IPS-18c (cell line): ENCODE results near the gene HHAT.
"Not testable (repeated sequence)": the region's sequence is repeated elsewhere in the genome, so short reads cannot be mapped to it uniquely, and the experiment has no call there.

Source experiments
- H3K4me3 ChIP-seq: 2 replicates; pipeline ENCODE4 v1.7.0; 2013; ENCODE audit warnings: low read depth, mild to moderate bottlenecking, low read length, moderate library complexity; ENCODE audit not compliant: insufficient read depth
- H3K9me3 ChIP-seq: one replicate; pipeline ENCODE4 v1.6.1; 2013; ENCODE audit warnings: mild to moderate bottlenecking, low read length, moderate library complexity; ENCODE audit not compliant: control insufficient read depth, insufficient read depth

The HHAT gene

DNA sequence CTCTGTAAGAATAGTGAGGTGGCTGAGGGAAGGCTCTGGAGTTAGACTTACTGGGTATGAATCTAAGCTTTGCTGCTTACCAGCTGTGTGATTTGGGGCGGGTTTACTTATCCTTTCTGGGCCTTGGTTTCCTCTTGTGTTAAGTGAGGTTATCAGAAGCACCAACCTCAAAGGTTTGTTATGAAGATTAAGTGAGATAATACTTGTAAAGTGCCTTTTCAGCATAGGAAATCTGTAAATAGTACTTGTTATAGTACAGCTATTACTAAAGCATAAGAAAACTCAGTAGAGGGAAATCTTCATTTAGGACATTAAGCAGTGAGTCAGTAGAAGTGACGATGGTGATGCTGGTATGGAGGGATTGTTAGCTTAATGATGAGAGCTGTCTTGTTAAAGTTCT lies 12.1 kb downstream of the HHAT start:
- Histone ChIP-seq H3K9me3 (no peaks in the 10 kb centered on the region), H3K4me3 (no peak overlapping the region)

- Histone ChIP-seq H3K9me3 (no peaks in the 10 kb centered on the region), H3K4me3 (no peak overlapping the region)
Measured at GRCh38 chr1:210342986-210343780, 14.5 kb downstream of the HHAT start.

DNA sequence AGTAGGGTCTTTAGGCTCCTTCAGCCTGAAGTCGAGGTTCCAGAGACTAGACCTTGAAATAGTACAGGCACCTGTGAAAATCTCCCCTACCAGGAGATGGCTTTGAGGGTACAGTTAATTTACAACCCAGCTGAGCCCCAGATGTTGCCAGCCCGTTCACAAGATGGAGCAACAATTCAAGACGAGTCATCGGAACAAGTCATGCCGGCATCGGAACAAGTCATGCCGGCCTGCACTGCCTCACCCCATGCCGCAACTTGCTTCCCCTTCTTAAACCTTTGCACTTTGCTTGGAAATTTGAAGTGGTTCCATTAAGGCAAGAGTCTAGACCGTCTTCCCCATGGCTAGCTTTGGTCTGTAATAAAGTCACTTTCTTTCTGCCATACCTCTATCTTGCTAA lies 16.0 kb downstream of the HHAT start:
- H3K4me3 ChIP-seq, result no peak overlapping the region
- no peaks in the 10 kb centered on the region for H3K9me3 ChIP-seq

GRCh38 chr1:210347112-210347511 lies 18.4 kb downstream of the HHAT start:
- H3K4me3 ChIP-seq, result no peak overlapping the region
- no peaks in the 10 kb centered on the region for H3K9me3 ChIP-seq

DNA sequence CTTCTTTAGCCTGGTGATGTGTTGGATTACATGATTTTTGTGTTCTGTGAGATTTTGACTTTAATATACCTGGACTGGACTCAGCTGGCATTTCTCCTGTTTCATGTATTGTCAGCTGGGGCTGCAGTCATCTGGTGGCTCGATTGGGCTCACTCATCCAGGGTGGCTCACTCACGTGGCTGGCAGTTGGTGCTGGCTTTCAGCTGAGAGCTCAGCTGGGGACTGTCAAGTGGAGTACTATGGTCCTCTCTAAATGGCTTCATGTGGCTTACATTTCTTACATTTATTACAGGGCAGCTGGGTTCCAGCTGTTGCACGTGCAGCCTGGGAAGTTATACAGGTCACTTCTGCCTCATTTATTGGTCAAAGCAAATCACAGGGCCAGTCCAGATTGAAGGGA lies 22.8 kb downstream of the HHAT start:
- Histone ChIP-seq H3K9me3 (no peaks in the 10 kb centered on the region), H3K4me3 (no peak overlapping the region)

DNA sequence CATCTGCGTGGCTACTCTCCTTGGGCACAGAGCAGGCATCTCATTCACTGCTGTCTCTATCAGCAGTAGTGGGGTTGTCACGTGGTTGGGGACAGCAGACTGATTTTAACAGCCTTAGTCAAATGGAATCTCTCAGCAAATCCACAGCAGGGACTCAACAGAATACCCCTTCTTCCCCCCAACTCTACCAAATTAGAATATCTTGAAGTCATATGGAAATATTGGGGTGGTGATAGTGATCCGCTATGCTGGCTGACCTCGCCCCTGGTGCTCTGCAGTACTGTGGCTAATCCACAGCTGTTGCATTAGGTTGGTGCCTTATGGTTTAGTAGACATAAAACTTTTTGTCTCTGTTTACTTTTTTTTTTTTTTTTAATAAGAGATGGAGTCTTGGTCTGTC lies 23.9 kb downstream of the HHAT start:
- Histone ChIP-seq H3K4me3 (no peak overlapping the region), H3K9me3 (no peaks in the 10 kb centered on the region)

- H3K4me3 ChIP-seq, H3K9me3 ChIP-seq: not testable (repeated sequence)
Measured at GRCh38 chr1:210354305-210354704, 25.6 kb downstream of the HHAT start.

GRCh38 chr1:210358626-210359025 lies 29.9 kb downstream of the HHAT start:
- H3K4me3 ChIP-seq, result no peak overlapping the region

GRCh38 chr1:210359255-210359654 lies 30.6 kb downstream of the HHAT start:
- Histone ChIP-seq H3K9me3 (no peaks in the 10 kb centered on the region), H3K4me3 (no peak overlapping the region)

More at GRCh38 chr1:210358626-210359025, 29.9 kb downstream of the HHAT start:
- H3K9me3 ChIP-seq, result no peaks in the 10 kb centered on the region

GRCh38 chr1:210360852-210361477 lies 32.3 kb downstream of the HHAT start:
- no peaks in the 10 kb centered on the region for H3K9me3 ChIP-seq
- H3K4me3 ChIP-seq, result no peak overlapping the region

DNA sequence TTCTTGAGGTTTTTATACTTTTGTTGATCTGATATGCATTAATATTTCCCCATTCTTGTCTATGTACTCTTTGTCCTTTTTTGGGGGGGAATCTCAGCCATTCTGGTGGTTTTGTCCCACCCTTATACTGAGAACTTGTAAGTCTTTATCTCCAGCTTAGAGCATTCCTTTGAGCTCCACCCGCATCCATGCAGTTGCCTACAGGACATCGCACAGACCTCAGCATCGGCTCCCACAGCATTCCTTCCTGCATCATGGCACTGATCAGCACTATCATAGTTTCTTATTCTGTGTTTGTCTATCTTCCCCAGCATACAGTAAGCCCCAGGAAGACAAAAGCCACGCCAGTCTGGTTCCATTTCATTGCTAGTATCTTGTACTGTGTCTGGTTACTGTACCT lies 33.0 kb downstream of the HHAT start:
- Histone ChIP-seq H3K9me3 (no peaks in the 10 kb centered on the region), H3K4me3 (no peak overlapping the region)

DNA sequence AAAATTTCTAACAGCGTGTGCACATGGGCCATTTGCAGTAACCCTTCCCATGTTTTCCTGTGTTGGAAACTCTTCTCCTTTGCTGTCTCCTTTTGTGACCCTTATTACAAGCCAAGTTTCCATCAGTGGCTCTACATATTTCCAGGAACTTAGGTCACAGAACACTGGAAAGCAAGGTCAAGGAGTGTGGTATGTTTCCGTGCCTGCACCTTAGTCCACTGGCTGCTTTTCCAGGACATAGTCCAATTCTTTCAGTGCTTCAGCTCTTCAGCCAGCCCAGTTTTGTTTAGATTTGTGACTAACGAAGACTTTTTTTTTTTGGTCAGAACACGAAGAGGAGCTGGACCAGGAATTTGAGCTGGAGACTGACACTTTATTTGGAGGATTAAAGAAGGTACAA lies 33.8 kb downstream of the HHAT start:
- Histone ChIP-seq H3K9me3 (no peaks in the 10 kb centered on the region), H3K4me3 (no peak overlapping the region)

GRCh38 chr1:210363119-210363518 lies 34.4 kb downstream of the HHAT start:
- Histone ChIP-seq H3K4me3 (no peak overlapping the region), H3K9me3 (no peaks in the 10 kb centered on the region)

- Histone ChIP-seq H3K4me3 (no peak overlapping the region), H3K9me3 (no peaks in the 10 kb centered on the region)
Measured at GRCh38 chr1:210364479-210364878, 35.8 kb downstream of the HHAT start.

DNA sequence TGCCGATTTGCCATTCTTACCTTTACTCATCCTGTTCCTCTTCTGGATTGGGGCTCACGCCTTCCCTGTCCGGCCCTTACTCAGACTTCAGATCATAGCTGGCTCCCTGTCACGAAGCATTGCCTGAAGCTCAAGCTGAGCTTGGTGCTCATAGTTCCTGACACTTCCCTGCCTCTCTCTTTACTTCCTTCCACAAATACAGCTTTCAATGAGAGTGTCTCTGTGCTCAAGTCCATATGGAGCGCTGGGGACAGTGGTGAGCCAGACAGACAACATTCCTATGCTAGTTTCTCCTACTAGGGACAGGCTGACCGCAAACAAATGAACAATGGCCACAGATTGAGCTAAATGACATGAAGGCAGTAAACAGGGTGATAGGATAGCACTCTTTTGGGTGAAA lies 38.1 kb downstream of the HHAT start:
- H3K9me3 ChIP-seq, result no peaks in the 10 kb centered on the region
- no peak overlapping the region for H3K4me3 ChIP-seq

- H3K9me3 ChIP-seq, result no peaks in the 10 kb centered on the region
- H3K4me3 ChIP-seq, result no peak overlapping the region
Measured at GRCh38 chr1:210367566-210367965, 38.9 kb downstream of the HHAT start.

DNA sequence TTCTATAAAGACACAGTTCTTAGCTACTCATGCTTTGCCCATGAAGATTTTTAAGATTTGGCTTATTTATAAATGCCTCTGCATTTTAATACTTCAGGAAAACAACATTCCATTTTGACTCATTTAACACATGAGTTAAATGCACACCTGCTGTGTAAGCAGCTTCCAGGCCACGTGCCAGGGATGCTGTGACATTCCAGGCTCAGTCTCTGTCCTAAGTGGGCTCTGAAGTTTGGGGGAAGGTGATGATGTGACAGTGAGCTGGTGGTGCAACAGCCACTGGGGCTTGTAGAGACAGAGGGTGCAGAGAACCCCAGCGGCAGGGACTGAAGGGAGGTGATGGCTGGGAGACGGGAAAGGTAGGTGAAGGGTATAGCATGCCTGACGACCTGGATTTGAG lies 40.7 kb downstream of the HHAT start:
- H3K4me3 ChIP-seq, result no peak overlapping the region
- H3K9me3 ChIP-seq, result no peaks in the 10 kb centered on the region

GRCh38 chr1:210371916-210372315 lies 43.2 kb downstream of the HHAT start:
- Histone ChIP-seq H3K9me3 (no peaks in the 10 kb centered on the region), H3K4me3 (no peak overlapping the region)

DNA sequence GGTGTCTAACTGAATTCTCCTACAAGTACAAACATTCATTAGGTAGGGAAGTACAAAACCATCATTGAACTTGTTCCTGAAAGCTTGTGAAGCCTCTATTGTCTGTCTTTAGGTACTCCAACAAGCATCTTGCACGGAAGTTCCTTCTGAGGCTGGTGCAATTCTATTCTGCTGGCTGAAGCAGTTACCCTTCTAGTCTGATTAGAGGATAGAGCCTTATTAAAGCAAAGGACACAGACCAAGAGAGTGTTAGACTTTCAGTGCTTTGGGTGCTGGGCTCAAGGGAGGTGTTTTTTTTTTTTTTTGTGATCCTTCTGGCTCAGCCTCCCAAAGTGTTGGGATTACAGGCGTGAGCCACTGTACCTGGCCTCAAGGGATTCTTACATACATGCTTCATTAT lies 43.8 kb downstream of the HHAT start:
- H3K4me3 ChIP-seq, result no peak overlapping the region
- no peaks in the 10 kb centered on the region for H3K9me3 ChIP-seq
